Ovary (tissue), 3 donors: ENCODE measurements around the gene XRCC5.

ENCODE experiments used
- EP300 ChIP-seq: sonication (generic); formaldehyde crosslinking; IDR thresholded peaks from one replicate; pipeline ENCODE4 v1.6.1; 2017; ENCODE audit warnings: antibody characterized with exemption
- POLR2A ChIP-seq: fragments of 450-650 bp; IDR thresholded peaks from one replicate; pipeline ENCODE4 v1.6.1; 2017; ENCODE audit warnings: antibody characterized with exemption, mild to moderate bottlenecking, moderate library complexity
- TF ChIP-seq, protein P1 (sequence below), 3 donors: fragments of 450-650 bp in 2 of 3; fragments of 200-600 bp in 1 of 3; IDR thresholded peaks; one replicate each; pipeline versions ENCODE4 v1.5.1 to v1.8.0; 2016 to 2022; ENCODE audit warnings: antibody characterized with exemption in 3 of 3, mild to moderate bottlenecking in 1 of 3
- donor health status: DM: no; HTN: no; CAD: no.

DNA sequence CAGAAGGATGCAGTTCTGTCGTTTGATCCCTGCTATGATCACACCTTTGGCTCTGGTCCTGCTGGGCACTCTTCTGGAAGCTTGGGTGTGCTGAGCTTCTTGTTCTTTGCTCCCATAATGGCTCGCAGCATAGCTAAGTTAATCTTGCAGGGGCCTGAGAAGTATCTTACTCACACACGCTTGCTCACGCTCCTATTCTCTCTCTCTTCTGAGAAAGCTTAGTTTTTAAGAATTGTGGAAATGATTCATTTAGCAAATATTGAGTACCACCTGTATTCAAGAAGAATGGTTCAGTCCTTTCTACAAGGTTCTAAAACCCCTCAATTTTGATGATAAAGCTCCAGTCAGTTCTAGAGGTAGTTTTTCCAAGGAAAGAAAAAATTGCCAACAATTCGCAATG, 40.6 kb downstream of the XRCC5 start:
- TF ChIP-seq, protein P1, sequence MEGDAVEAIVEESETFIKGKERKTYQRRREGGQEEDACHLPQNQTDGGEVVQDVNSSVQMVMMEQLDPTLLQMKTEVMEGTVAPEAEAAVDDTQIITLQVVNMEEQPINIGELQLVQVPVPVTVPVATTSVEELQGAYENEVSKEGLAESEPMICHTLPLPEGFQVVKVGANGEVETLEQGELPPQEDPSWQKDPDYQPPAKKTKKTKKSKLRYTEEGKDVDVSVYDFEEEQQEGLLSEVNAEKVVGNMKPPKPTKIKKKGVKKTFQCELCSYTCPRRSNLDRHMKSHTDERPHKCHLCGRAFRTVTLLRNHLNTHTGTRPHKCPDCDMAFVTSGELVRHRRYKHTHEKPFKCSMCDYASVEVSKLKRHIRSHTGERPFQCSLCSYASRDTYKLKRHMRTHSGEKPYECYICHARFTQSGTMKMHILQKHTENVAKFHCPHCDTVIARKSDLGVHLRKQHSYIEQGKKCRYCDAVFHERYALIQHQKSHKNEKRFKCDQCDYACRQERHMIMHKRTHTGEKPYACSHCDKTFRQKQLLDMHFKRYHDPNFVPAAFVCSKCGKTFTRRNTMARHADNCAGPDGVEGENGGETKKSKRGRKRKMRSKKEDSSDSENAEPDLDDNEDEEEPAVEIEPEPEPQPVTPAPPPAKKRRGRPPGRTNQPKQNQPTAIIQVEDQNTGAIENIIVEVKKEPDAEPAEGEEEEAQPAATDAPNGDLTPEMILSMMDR (IDR thresholded peaks at IDR 0.05), result no peak
- TF ChIP-seq POLR2A (no peak), EP300 (no peak)
